NCI-H345 treated with DMSO at 0.1 percent for 48 hours (cell line): ENCODE measurements around the gene TCN1.

Experiments used
- DNase-seq: peaks from one replicate; lab custom pipeline; 2025; ENCODE audit not compliant: unreplicated experiment; lab: John Stamatoyannopoulos, UW

The TCN1 gene

DNA sequence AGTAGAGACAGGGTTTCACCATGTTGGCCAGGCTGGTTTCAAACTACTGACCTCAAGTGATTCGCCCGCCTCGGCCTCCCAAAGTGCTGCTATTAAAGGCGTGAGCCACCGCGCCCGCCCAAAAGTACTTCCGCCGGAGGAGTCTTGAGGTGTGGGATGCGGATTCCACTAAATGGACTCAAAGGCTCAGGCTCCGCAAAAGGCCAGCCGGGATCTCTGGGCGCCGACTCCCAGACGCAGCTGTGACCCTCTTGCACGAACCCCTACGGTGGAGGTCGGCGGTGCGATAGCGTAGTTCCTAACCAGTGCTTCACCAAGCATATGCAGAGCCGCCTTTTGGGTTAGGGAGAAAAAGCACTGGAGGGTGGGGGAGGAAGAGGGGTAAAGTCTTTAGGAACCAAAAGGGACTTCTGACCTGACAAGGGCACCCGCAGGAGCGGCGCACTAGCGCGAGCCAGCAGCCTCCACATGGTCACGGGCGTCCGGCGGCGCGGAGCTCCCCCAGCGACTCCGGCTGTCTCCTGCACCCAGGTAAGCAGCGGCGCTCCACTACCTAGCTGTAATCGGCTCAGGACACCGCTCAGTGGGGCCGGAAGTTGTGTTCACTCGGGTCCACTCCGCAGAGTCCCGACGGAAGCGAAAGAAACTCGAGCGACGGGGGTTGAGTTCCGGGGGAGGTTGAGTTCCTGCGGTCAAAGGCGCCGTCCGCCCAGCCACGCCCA, 55.9 kb downstream of the TCN1 start, which contains the start of gene MRPL16:
Gene MRPL16 (minus strand): TSS at position 590 of the 722 bp plus-strand sequence. CDS start 120 bp downstream, at position 470.
- DNase-seq: peak; percentile 72

GRCh38 chr11:59807047-59807610, 59.2 kb downstream of the TCN1 start:
- DNase-seq: no peak

DNA sequence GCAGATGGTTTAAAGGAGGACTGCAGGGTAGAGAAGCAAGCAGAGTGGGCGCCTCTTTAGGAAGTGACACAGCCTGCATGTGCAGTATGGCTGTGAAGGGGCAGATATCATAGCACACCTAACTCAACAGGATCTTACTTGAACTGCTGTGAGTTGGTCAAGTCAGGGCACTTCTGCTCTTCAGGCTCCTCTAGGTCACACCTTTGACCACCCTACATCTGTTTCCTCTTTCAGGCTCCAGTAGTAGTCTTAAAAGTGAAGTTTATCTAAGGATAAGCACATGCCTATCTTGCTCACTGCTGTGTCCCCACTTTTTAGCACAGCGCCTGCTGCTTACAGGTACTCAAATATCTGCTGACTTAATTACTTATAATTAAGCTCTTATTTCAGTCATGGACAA, 62.2 kb downstream of the TCN1 start:
- no peak for DNase-seq
